ENCODE data around the gene RNF144A. TPM values are rescaled to one million over a fixed set of nuclear protein-coding genes. Genes with fewer than 3 reads are reported as not detected.
"Not testable (repeated sequence)": the region's sequence is repeated elsewhere in the genome, so short reads cannot be mapped to it uniquely, and the experiment has no call there.

The RNF144A gene
- total RNA-seq, 2 donors from 2014 or later, result 17.2 to 66.1 TPM

- Mint-ChIP-seq H3K4me3 (no peak overlapping the region), H3K27me3 (no peaks in the 10 kb centered on the region), H3K9me3 (no peaks in the 10 kb centered on the region), H3K4me1 (ENCODE audit: low read depth in 2 of 2) (peaks cover 24 to 33% of the 10 kb centered on the region in 2 donors), H3K27ac (no peak overlapping the region), H3K36me3 (peaks cover 8% of the 10 kb centered on the region)
- ATAC-seq (no peak), DNase-seq (ENCODE audit: low spot score) (no peak)
Observed at GRCh38 chr2:6982934-6983589, 65.8 kb downstream of the RNF144A start.

- Mint-ChIP-seq H3K36me3 (peaks cover 14% of the 10 kb centered on the region), H3K27ac (peak overlapping the region; percentile 50 to 53), H3K4me3 (no peak overlapping the region), H3K4me1 (ENCODE audit: low read depth in 2 of 2) (peaks cover 20 to 26% of the 10 kb centered on the region in 2 donors), H3K27me3 (no peaks in the 10 kb centered on the region), H3K9me3 (no peaks in the 10 kb centered on the region)
- DNase-seq (ENCODE audit: low spot score), result no peak
- ATAC-seq, result peak in 1 of 2 donors; percentile 51
Observed at GRCh38 chr2:6986301-6986911, 69.2 kb downstream of the RNF144A start.

DNA sequence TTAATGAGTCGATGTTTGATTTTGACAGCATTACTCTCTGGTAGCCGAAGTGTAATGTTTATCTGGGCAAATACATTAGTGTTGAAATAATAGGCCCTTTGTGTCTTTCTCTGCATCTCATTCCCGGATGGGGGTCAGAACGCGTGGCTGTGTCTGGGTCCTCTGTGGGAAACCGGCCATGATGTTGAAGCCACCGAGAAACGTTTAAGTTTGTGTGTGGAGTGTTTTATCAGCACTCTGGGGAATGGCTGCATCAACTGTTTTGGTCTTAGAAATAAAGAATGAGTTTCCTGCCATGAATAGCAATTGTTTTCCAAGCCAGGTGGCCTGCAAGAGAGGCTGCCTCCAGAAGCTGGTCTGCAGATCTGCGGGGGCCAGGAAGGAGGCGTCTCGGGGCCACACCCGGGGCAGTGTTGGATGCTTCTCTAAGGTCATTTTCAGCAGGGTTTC is 69.7 kb downstream of the RNF144A start:
- no peaks in the 10 kb centered on the region for H3K9me3 Mint-ChIP-seq
- DNase-seq (ENCODE audit: low spot score), result no peak
- H3K4me1 Mint-ChIP-seq (ENCODE audit: low read depth in 2 of 2), result peaks cover 22 to 29% of the 10 kb centered on the region in 2 donors
- H3K27ac Mint-ChIP-seq, result peak overlapping the region; percentile 50 to 53
- no peak for ATAC-seq
- H3K27me3 Mint-ChIP-seq, result no peaks in the 10 kb centered on the region
- peaks cover 11% of the 10 kb centered on the region for H3K36me3 Mint-ChIP-seq
- no peak overlapping the region for H3K4me3 Mint-ChIP-seq

GRCh38 chr2:6990871-6991270 is 73.7 kb downstream of the RNF144A start:
- Mint-ChIP-seq H3K36me3 (peaks cover 13% of the 10 kb centered on the region), H3K9me3 (no peaks in the 10 kb centered on the region), H3K27ac (no peak overlapping the region), H3K27me3 (no peaks in the 10 kb centered on the region), H3K4me1 (ENCODE audit: low read depth in 2 of 2) (peaks cover 15 to 16% of the 10 kb centered on the region in 2 donors), H3K4me3 (no peak overlapping the region)
- ATAC-seq, result no peak
- DNase-seq (ENCODE audit: low spot score), result no peak

- ATAC-seq (no peak), DNase-seq (ENCODE audit: low spot score) (no peak)
- peaks cover 7 to 9% of the 10 kb centered on the region in 2 donors for H3K4me1 Mint-ChIP-seq (ENCODE audit: low read depth in 2 of 2)
- H3K27me3 Mint-ChIP-seq, result no peaks in the 10 kb centered on the region
- H3K36me3 Mint-ChIP-seq, result peaks cover 13% of the 10 kb centered on the region
- H3K4me3 Mint-ChIP-seq, result no peak overlapping the region
- H3K9me3 Mint-ChIP-seq, result no peaks in the 10 kb centered on the region
- no peak overlapping the region for H3K27ac Mint-ChIP-seq
Observed at GRCh38 chr2:6992794-6993228, 75.6 kb downstream of the RNF144A start.

DNA sequence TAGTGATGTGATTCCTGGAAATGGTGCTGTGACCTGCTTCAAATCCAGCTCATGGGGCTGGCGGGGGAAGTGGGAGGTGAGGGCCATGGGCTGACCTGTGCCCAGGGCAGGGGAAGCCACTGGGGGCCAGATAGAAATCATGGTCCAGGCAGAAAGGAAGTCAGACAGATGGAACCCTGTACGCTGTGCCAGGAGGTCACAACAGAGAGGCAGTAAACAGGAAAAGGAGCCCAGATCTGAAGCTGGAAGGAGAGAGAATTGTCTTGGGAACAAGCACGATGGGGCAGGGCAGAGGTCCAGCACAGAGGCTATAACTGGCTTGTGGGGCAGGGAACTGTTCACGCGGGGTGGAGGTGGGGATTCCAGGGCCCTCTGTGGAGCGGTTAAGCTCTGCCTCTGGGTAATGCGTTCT is 76.0 kb downstream of the RNF144A start:
- Mint-ChIP-seq H3K27ac (no peak overlapping the region), H3K9me3 (no peaks in the 10 kb centered on the region), H3K4me1 (ENCODE audit: low read depth in 2 of 2) (peaks cover 9 to 10% of the 10 kb centered on the region in 2 donors)

GRCh38 chr2:6993936-6994335 is 76.7 kb downstream of the RNF144A start:
- no peaks in the 10 kb centered on the region for H3K9me3 Mint-ChIP-seq
- no peak overlapping the region for H3K4me3 Mint-ChIP-seq
- DNase-seq (ENCODE audit: low spot score) (no peak), ATAC-seq (no peak)
- no peaks in the 10 kb centered on the region for H3K27me3 Mint-ChIP-seq
- no peak overlapping the region for H3K27ac Mint-ChIP-seq
- H3K4me1 Mint-ChIP-seq (ENCODE audit: low read depth in 2 of 2), result peaks cover 16 to 17% of the 10 kb centered on the region in 2 donors
- H3K36me3 Mint-ChIP-seq, result peaks cover 13% of the 10 kb centered on the region

More for the DNA sequence above, 76.0 kb downstream of the RNF144A start:
- Mint-ChIP-seq H3K27me3 (no peaks in the 10 kb centered on the region), H3K36me3 (peaks cover 13% of the 10 kb centered on the region), H3K4me3 (no peak overlapping the region)
- DNase-seq (ENCODE audit: low spot score), result no peak
- ATAC-seq, result no peak

DNA sequence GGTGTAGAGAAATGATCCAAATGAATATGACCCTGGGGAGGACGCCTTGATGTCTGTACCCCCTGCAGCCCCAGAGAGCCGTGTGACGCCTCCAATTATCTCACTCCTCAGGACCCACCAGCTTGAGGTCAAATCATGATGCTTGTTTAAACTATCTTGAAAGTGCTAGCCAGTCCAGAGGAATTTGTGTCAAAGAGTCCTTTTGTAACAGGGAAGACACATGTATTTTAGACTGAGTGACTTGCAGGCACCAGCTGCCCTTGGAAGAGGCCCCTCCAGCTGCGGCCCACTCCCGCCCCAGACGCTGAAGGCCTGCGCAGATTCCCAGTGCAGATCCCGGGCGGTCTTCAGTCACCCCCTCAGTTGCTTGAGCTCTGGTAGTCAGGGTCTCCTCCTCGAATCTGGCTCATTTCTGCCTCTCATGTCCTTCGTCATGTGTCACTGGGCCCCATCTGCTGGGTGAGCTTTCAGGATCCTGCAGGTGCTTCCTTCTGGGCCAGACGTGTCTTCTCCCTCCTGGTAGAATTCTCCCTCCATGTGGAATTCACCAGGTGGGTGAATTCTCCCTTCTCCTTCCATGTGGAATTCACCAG is 77.4 kb downstream of the RNF144A start:
- Mint-ChIP-seq H3K4me1 (ENCODE audit: low read depth in 2 of 2) (peaks cover 23 to 24% of the 10 kb centered on the region in 2 donors), H3K4me3 (no peak overlapping the region), H3K27ac (no peak overlapping the region), H3K9me3 (no peaks in the 10 kb centered on the region), H3K36me3 (peaks cover 13% of the 10 kb centered on the region), H3K27me3 (no peaks in the 10 kb centered on the region)
- no peak for DNase-seq (ENCODE audit: low spot score)
- ATAC-seq, result no peak

DNA sequence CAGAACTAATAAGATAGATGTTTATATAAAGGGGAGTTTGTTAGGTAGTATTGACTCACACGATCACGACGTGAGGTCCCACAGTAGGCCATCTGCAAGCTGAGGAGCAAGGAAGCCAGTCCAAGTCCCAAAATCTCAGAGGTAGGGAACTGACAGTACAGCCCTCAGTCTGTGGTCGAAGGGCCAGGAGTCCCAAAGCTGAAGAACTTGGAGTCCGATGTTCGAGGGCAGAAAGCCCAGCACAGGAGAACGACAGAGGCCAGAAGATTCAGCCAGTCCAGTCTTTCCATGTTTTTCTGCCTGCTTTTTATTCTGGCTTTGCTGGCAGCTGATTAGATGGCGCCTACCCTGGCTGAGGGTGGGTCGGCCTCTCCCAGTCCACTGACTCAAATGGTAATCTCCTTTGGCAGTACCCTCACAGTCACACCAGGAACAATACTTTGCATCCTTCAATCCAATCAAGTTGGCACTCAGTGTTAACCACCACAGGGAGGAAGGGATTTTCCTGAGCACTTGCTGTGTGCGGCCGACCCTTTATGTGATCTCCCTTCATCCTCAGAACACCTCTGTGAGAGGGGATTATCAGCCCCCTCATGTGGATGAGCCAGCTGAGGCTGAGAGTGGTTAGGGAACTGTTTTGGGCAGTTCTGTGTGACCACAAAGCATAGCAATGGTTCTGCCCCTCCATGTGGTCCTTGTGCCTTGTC is 78.3 kb downstream of the RNF144A start:
- Mint-ChIP-seq H3K9me3 (no peaks in the 10 kb centered on the region), H3K27ac (no peak overlapping the region), H3K36me3 (peaks cover 12% of the 10 kb centered on the region), H3K4me1 (ENCODE audit: low read depth in 2 of 2) (peaks cover 30 to 33% of the 10 kb centered on the region in 2 donors), H3K27me3 (no peaks in the 10 kb centered on the region), H3K4me3 (no peak overlapping the region)
- ATAC-seq (no peak), DNase-seq (ENCODE audit: low spot score) (no peak)

GRCh38 chr2:6999211-6999877 is 82.1 kb downstream of the RNF144A start:
- peak overlapping the region; percentile 73 for H3K4me3 Mint-ChIP-seq
- H3K27me3 Mint-ChIP-seq, result no peaks in the 10 kb centered on the region
- DNase-seq (ENCODE audit: low spot score), result no peak
- H3K4me1 Mint-ChIP-seq (ENCODE audit: low read depth in 2 of 2), result peaks cover 27% of the 10 kb centered on the region in 2 donors
- H3K27ac Mint-ChIP-seq, result peak overlapping the region; percentile 65 to 86
- H3K36me3 Mint-ChIP-seq, result no peaks in the 10 kb centered on the region
- no peaks in the 10 kb centered on the region for H3K9me3 Mint-ChIP-seq
- ATAC-seq, result peak; percentile 77 to 86

- ATAC-seq; H3K27me3 Mint-ChIP-seq; H3K4me3 Mint-ChIP-seq; H3K9me3 Mint-ChIP-seq; H3K36me3 Mint-ChIP-seq; DNase-seq (ENCODE audit: low spot score); H3K27ac Mint-ChIP-seq: not testable (repeated sequence)
- H3K4me1 Mint-ChIP-seq (ENCODE audit: low read depth in 2 of 2), result peaks cover 29 to 32% of the 10 kb centered on the region in 2 donors
Observed at GRCh38 chr2:7001395-7001794, 84.2 kb downstream of the RNF144A start.

DNA sequence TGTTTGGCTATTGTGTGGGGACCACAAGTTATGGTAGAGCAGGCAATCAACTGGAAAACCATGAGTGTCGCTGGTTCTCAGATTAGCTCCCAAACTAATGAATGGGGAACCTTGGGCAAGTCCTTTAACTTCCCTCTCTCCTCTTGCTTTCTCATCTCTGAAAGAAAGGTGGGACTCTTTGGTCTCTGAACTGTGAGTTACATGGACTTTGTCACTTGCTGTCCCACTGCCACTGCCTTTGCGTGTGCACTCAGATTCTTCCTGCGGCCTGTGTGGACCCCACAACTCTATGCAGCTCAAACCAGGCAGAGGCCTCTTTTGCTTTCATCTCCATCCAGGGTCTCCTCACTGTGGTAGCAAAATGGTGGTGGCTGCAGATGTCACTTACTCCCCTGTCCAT is 86.7 kb downstream of the RNF144A start:
- Mint-ChIP-seq H3K36me3 (no peaks in the 10 kb centered on the region), H3K27ac (no peak overlapping the region), H3K27me3 (no peaks in the 10 kb centered on the region), H3K4me1 (ENCODE audit: low read depth in 2 of 2) (peaks cover 39 to 42% of the 10 kb centered on the region in 2 donors), H3K4me3 (no peak overlapping the region), H3K9me3 (no peaks in the 10 kb centered on the region)
- ATAC-seq, result no peak
- no peak for DNase-seq (ENCODE audit: low spot score)

DNA sequence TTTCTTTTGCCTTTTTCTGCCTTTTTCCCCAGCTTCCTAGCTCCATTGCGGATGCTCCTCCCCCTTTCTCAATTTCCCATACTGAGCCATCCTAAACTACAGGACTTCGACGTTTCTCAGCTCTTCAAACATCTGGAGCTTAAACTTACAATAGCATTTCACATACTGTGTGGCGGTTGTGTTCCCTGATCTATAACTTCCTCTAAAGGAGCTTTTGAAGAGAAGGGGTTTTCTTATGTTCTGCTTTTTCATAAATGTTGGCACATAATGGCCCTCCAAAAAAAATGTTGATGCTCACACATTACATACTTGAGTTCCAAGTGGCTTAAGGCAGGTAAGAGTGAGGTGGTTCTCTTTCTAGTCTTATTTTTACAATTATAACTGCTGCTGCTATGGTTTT is 87.4 kb downstream of the RNF144A start:
- DNase-seq (ENCODE audit: low spot score) (no peak), ATAC-seq (no peak)
- Mint-ChIP-seq H3K36me3 (no peaks in the 10 kb centered on the region), H3K27me3 (no peaks in the 10 kb centered on the region), H3K4me1 (ENCODE audit: low read depth in 2 of 2) (peaks cover 32 to 35% of the 10 kb centered on the region in 2 donors), H3K4me3 (no peak overlapping the region), H3K27ac (no peak overlapping the region), H3K9me3 (no peaks in the 10 kb centered on the region)

Data from natural killer cell treated with Interleukin-12 subunit alpha and Interleukin-12 subunit beta and Interleukin-15 and Interleukin-18, amount 100 ng/mL, for 72 hours (primary cell).